Suprapubic skin (tissue), 4 donors: ENCODE data around the gene ZP2. TPM values are rescaled to one million over a fixed set of nuclear protein-coding genes. Genes with fewer than 3 reads are reported as not detected.
"Not testable (repeated sequence)": the region's sequence is repeated elsewhere in the genome, so short reads cannot be mapped to it uniquely, and the experiment has no call there.

Experiments
- DNase-seq, 2 donors: peaks; one replicate each; pipeline ENCODE4 v3.0.0-alpha.2; 2019; ENCODE audit warnings: low spot score in 2 of 2
- H3K27ac ChIP-seq: fragments of 200-600 bp; sonication (generic); one replicate; pipeline ENCODE4 v1.5.1; 2019
- H3K27me3 ChIP-seq: fragments of 200-600 bp; sonication (generic); one replicate; pipeline ENCODE4 v1.5.1; 2019
- H3K36me3 ChIP-seq: fragments of 200-600 bp; sonication (generic); one replicate; pipeline ENCODE4 v1.5.1; 2019
- H3K4me1 ChIP-seq: fragments of 200-600 bp; sonication (generic); one replicate; pipeline ENCODE4 v1.5.1; 2019
- H3K4me3 ChIP-seq: fragments of 200-600 bp; sonication (generic); one replicate; pipeline ENCODE4 v1.5.1; 2019; ENCODE audit warnings: mild to moderate bottlenecking
- H3K9me3 ChIP-seq: fragments of 200-600 bp; sonication (generic); one replicate; pipeline ENCODE4 v1.5.1; 2019
- EP300 ChIP-seq: sonication (generic); formaldehyde crosslinking; IDR thresholded peaks from one replicate; pipeline ENCODE4 v1.6.1; 2017; ENCODE audit warnings: antibody characterized with exemption
- POLR2A ChIP-seq, 2 donors: fragments of 450-650 bp; IDR thresholded peaks; one replicate each; pipeline ENCODE4 v1.6.1; 2017; ENCODE audit warnings: antibody characterized with exemption in 2 of 2, mild to moderate bottlenecking in 2 of 2, moderate library complexity in 2 of 2
- POLR2AphosphoS5 ChIP-seq, 3 donors: sonication (generic); formaldehyde crosslinking; IDR thresholded peaks; one replicate each; pipeline ENCODE4 v1.6.1; 2017; ENCODE audit warnings: antibody characterized with exemption in 3 of 3
- WGBS: methylation state at CpG from one replicate; pipeline ENCODE4 v1.1.5; 2018; 5-methylcytosine and 5-hydroxymethylcytosine counted together
- total RNA-seq, 4 donors: library from RNA; depleted of rRNA; stranded (reverse); fragments of >200 nt; gene quantifications; one replicate each; pipeline ENCODE4 v1.1.0, GENCODE V29; 2016
- TF ChIP-seq, protein P1 (sequence below), 2 donors: fragments of 200-600 bp in 1 of 2; fragments of 450-650 bp in 1 of 2; sonication (generic) in 1 of 2; IDR thresholded peaks; one replicate each; pipeline ENCODE4 v1.5.1; 2016 to 2019; ENCODE audit warnings: antibody characterized with exemption in 2 of 2, mild to moderate bottlenecking in 1 of 2, moderate library complexity in 1 of 2

The ZP2 gene
- not detected for total RNA-seq

DNA sequence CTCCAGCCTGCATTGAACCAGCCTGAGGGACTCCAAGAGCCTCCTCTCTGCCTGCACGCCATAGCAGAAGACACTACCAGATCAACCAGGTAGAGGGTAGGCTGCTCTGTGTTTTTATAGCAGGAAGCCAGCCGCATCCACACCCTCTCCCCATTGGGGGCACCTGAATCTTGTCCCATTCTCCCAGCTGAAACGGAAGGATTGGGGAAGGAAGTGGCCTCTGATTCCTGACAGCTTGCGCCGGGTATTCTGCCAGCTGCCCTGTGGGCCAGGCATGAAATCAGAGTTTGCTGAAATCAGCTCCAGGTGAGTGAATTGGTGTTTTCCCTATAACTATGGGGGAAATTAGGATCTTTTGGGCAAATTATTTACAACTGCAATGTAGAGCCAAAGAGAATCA lies at the start of gene ZP2:
ZP2 (minus strand) TSS at position 89 of the 400 bp plus-strand sequence; CDS start at position 62, 27 bp downstream.
- no peak within 1 kb of the TSS for H3K27ac ChIP-seq
- DNase-seq: no peak
- TF ChIP-seq POLR2A (IDR thresholded peaks at IDR 0.05): no peak
- TF ChIP-seq POLR2AphosphoS5 (IDR thresholded peaks at IDR 0.05): no peak
- TF ChIP-seq, protein P1, sequence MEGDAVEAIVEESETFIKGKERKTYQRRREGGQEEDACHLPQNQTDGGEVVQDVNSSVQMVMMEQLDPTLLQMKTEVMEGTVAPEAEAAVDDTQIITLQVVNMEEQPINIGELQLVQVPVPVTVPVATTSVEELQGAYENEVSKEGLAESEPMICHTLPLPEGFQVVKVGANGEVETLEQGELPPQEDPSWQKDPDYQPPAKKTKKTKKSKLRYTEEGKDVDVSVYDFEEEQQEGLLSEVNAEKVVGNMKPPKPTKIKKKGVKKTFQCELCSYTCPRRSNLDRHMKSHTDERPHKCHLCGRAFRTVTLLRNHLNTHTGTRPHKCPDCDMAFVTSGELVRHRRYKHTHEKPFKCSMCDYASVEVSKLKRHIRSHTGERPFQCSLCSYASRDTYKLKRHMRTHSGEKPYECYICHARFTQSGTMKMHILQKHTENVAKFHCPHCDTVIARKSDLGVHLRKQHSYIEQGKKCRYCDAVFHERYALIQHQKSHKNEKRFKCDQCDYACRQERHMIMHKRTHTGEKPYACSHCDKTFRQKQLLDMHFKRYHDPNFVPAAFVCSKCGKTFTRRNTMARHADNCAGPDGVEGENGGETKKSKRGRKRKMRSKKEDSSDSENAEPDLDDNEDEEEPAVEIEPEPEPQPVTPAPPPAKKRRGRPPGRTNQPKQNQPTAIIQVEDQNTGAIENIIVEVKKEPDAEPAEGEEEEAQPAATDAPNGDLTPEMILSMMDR (IDR thresholded peaks at IDR 0.05): no peak
- no peak for TF ChIP-seq EP300
- no peaks in the 10 kb centered on the region for H3K4me1 ChIP-seq
- H3K4me3 ChIP-seq: no peak within 1 kb of the TSS
- 71% methylated on average over 5 of the region's 5 CpGs for WGBS
- H3K27me3 ChIP-seq: peaks cover 5% of the 10 kb centered on the region
- no peaks in the 10 kb centered on the region for H3K9me3 ChIP-seq
- H3K36me3 ChIP-seq: no peaks in the 10 kb centered on the region

DNA sequence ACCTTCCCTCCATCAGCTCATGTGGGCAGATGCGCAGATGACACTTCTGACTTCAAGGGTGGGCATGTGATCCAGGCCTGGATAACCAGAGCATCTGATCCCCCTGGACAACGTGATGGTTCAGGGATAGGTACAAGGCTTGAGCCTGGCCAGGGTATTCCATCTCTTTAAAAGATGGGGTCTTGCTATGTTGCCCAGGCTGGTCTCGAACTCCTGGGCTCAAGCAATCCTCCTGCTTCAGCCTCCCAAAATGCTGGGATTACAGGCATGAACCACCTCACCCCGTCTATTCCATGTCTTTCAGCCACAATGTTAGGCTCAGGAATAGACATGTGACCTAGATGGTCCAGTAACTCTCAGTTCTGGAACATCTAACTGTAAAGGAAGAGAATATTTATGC lies 45.9 kb upstream of the ZP2 start:
- 87% methylated on average over 4 of the region's 4 CpGs for WGBS
- H3K4me3 ChIP-seq: no peak overlapping the region
- H3K27ac ChIP-seq: no peak overlapping the region
- no peaks in the 10 kb centered on the region for H3K27me3 ChIP-seq
- no peaks in the 10 kb centered on the region for H3K9me3 ChIP-seq
- H3K4me1 ChIP-seq: no peaks in the 10 kb centered on the region
- H3K36me3 ChIP-seq: no peaks in the 10 kb centered on the region
- DNase-seq: no peak
- TF ChIP-seq, protein P1 (IDR thresholded peaks at IDR 0.05): no peak
- no peak for TF ChIP-seq EP300
- no peak for TF ChIP-seq POLR2AphosphoS5 (IDR thresholded peaks at IDR 0.05)
- TF ChIP-seq POLR2A (IDR thresholded peaks at IDR 0.05): no peak

DNA sequence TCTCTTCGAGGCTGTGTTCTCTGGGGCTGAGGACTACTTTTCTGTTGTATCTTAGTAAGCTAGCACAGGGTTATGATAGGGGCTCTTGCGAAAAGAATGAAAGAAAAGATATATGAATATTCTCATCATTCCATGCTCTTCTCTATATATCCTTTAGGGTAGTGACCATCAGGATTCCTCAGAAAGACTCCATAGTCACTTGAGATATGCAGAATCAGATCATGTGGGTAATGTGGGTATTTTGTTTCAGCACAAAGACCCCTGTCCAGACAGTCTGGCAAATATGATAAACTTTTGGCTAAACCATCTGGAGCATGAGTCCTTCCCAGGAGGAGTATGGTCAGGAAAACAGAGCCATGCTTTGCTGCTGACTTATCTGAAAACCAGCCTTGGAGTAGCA lies 45.3 kb upstream of the ZP2 start:
- H3K4me1 ChIP-seq: no peaks in the 10 kb centered on the region
- no peak overlapping the region for H3K27ac ChIP-seq
- no peak overlapping the region for H3K4me3 ChIP-seq
- H3K9me3 ChIP-seq: no peaks in the 10 kb centered on the region
- H3K27me3 ChIP-seq: no peaks in the 10 kb centered on the region
- no peak for DNase-seq
- WGBS: 88% methylated on average over 2 of the region's 2 CpGs
- no peaks in the 10 kb centered on the region for H3K36me3 ChIP-seq
- TF ChIP-seq EP300: no peak
- no peak for TF ChIP-seq POLR2AphosphoS5 (IDR thresholded peaks at IDR 0.05)
- TF ChIP-seq, protein P1 (IDR thresholded peaks at IDR 0.05): no peak
- TF ChIP-seq POLR2A (IDR thresholded peaks at IDR 0.05): no peak

DNA sequence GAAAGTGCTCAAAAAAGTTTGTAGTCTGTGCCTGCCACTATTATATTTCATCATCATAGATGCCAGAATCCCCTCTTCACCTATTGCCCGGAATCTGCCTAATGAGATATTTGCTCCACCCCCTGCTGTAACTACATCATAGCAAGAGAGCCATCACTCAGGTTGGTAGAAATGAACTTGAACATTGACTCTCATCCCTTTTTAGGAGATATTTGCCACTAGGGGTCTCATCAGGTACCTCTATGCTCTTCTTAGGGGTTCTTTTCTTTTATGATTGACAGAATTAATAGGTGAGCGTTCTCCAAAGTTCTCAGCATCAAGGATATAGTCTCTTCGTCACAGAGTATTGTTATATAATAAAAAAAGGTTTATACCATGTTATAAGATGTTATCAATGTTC lies 42.1 kb upstream of the ZP2 start:
- WGBS: 88% methylated on average over 3 of the region's 3 CpGs
- DNase-seq: no peak

DNA sequence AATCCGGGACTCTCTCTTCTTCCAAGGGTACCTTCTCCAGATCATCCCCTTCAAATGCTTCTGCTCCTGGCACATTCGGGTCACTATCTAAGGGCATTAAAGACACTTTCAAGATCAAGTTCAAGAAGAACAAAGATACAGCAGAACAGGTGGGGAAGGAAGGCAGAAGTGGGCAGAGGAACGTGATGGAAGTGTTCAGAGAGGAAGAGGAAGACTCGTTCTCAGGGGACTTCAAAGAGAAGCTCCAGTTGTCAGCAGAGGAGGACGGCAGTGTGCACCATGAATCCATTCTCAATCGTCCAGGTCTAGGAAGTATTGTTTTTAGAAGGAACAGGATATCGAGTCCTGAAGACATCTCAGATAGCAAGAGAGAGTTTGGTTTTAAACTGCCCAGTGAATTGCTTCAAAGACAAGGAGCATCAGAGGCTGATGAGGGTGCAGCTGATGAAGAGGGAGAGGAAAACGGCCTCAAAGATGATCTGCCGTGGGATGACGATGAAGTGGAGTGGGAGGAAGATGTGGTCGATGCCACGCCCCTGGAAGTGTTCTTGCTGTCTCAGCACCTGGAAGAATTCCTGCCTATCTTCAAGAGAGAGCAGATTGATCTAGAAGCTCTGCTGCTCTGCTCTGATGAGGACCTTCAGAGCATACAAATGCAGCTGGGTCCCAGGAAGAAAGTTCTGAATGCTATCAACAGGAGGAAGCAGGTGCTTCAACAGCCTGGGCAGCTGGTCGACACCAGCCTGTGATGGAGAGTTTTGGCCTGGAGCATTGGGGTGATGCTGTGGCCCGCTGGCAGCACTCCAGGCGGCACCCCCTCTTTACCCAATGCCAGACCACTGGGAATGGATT lies 38.9 kb upstream of the ZP2 start:
- no peak overlapping the region for H3K27ac ChIP-seq
- H3K9me3 ChIP-seq: no peaks in the 10 kb centered on the region
- no peaks in the 10 kb centered on the region for H3K36me3 ChIP-seq
- H3K27me3 ChIP-seq: no peaks in the 10 kb centered on the region
- no peak overlapping the region for H3K4me3 ChIP-seq
- DNase-seq: no peak
- no peaks in the 10 kb centered on the region for H3K4me1 ChIP-seq
- TF ChIP-seq POLR2AphosphoS5 (IDR thresholded peaks at IDR 0.05) (no peak), POLR2A (IDR thresholded peaks at IDR 0.05) (no peak), EP300 (no peak)
- TF ChIP-seq, protein P1 (IDR thresholded peaks at IDR 0.05): no peak
- WGBS: 87% methylated on average over 15 of the region's 15 CpGs

More for the DNA sequence above, 42.1 kb upstream of the ZP2 start:
- Histone ChIP-seq H3K4me3 (no peak overlapping the region), H3K4me1 (no peaks in the 10 kb centered on the region), H3K9me3 (no peaks in the 10 kb centered on the region), H3K27ac (no peak overlapping the region), H3K36me3 (no peaks in the 10 kb centered on the region), H3K27me3 (no peaks in the 10 kb centered on the region)
- TF ChIP-seq, protein P1 (IDR thresholded peaks at IDR 0.05): no peak
- TF ChIP-seq POLR2AphosphoS5 (IDR thresholded peaks at IDR 0.05): no peak
- no peak for TF ChIP-seq EP300
- TF ChIP-seq POLR2A (IDR thresholded peaks at IDR 0.05): no peak

DNA sequence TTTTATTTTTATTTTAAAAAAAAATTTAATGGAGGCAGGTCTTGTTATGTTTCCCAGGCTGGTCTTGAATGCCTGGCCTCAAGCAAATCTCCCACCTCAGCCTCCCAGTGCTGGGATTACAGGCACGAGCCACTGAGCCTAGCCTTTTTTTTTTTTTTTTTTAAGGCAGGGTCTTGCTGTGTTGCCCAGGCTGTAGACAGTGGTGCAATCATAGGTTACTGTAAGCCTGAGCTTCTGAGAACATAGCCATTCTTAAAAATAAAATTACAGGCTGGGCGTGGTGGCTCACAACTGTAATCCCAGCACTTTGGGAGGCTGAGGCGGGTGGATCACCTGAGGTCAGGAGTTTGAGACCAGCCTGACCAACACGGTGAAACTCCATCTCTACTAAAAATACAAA lies 36.8 kb upstream of the ZP2 start:
- H3K4me1 ChIP-seq, H3K4me3 ChIP-seq, DNase-seq, H3K27ac ChIP-seq, H3K27me3 ChIP-seq, H3K9me3 ChIP-seq, H3K36me3 ChIP-seq: not testable (repeated sequence)
- 86% methylated on average over 4 of the region's 4 CpGs for WGBS
